Stimulated activated naive B cell treated with anti-CD40 and anti-IgM and Interleukin-4, amounts not matched to agents 10 μg/mL and 1 μg/mL and 100 μg/mL, for 72 hours (primary cell): ENCODE data around the gene FNDC3B.
A peak's percentile ranks its signal among the peaks of the same experiment; 100 is the strongest.

Experiments
- ATAC-seq, 2 donors: fragments of 150-1000 bp; cut with Tn5 transposase; replicated peaks; 2 replicates each; pipeline ENCODE4 v1.10.0; 2021; ENCODE audit warnings: moderate library complexity in 1 of 2
- DNase-seq: peaks from one replicate; pipeline ENCODE4 v3.0.0; 2021
- H3K27ac Mint-ChIP-seq: one replicate; pipeline ENCODE4 v1.8.0; 2022; ENCODE audit warnings: mild to moderate bottlenecking, mixed read lengths
- H3K27me3 Mint-ChIP-seq, 2 donors: one replicate each; pipeline ENCODE4 v1.8.0; 2022; ENCODE audit warnings: mixed read lengths in 2 of 2
- H3K36me3 Mint-ChIP-seq, 2 donors: one replicate each; pipeline ENCODE4 v1.8.0; 2022; ENCODE audit warnings: mixed read lengths in 2 of 2, mild to moderate bottlenecking in 1 of 2
- H3K4me1 Mint-ChIP-seq, 2 donors: one replicate each; pipeline ENCODE4 v1.8.0; 2022; ENCODE audit warnings: mixed read lengths in 2 of 2, mild to moderate bottlenecking in 1 of 2
- H3K4me3 Mint-ChIP-seq, 2 donors: one replicate each; pipeline ENCODE4 v1.8.0; 2022; ENCODE audit warnings: mild to moderate bottlenecking in 2 of 2, mixed read lengths in 2 of 2, moderate library complexity in 1 of 2
- H3K9me3 Mint-ChIP-seq, 2 donors: one replicate each; pipeline ENCODE4 v1.8.0; 2022; ENCODE audit warnings: mixed read lengths in 2 of 2, mild to moderate bottlenecking in 1 of 2

Gene FNDC3B

GRCh38 chr3:172143739-172144497 lies 104.5 kb downstream of the FNDC3B start:
- peaks cover 0 to 3% of the 10 kb centered on the region in 2 donors for H3K9me3 Mint-ChIP-seq
- peaks cover 0 to 9% of the 10 kb centered on the region in 2 donors for H3K36me3 Mint-ChIP-seq
- H3K4me3 Mint-ChIP-seq, result no peak overlapping the region
- H3K4me1 Mint-ChIP-seq, result peaks cover 44 to 75% of the 10 kb centered on the region in 2 donors
- H3K27me3 Mint-ChIP-seq, result peaks cover 0 to 8% of the 10 kb centered on the region in 2 donors
- peak overlapping the region; percentile 60 for H3K27ac Mint-ChIP-seq
- DNase-seq (no peak), ATAC-seq (no peak)

- DNase-seq, result no peak
- H3K4me1 Mint-ChIP-seq, result peaks cover 42 to 78% of the 10 kb centered on the region in 2 donors
- peaks cover 0 to 9% of the 10 kb centered on the region in 2 donors for H3K36me3 Mint-ChIP-seq
Observed at GRCh38 chr3:172144601-172145000, 105.2 kb downstream of the FNDC3B start.

GRCh38 chr3:172145031-172145686 lies 105.8 kb downstream of the FNDC3B start:
- H3K27me3 Mint-ChIP-seq, result peaks cover 0 to 6% of the 10 kb centered on the region in 2 donors
- H3K36me3 Mint-ChIP-seq, result peaks cover 0 to 9% of the 10 kb centered on the region in 2 donors
- H3K4me1 Mint-ChIP-seq, result peaks cover 42 to 78% of the 10 kb centered on the region in 2 donors
- peak overlapping the region; percentile 65 for H3K27ac Mint-ChIP-seq
- peak overlapping the region; percentile 66 for H3K4me3 Mint-ChIP-seq
- ATAC-seq (peak; percentile 69 to 71), DNase-seq (no peak)
- peaks cover 0 to 3% of the 10 kb centered on the region in 2 donors for H3K9me3 Mint-ChIP-seq

More at GRCh38 chr3:172144601-172145000, 105.2 kb downstream of the FNDC3B start:
- Mint-ChIP-seq H3K27me3 (peaks cover 0 to 6% of the 10 kb centered on the region in 2 donors), H3K27ac (no peak overlapping the region), H3K4me3 (no peak overlapping the region), H3K9me3 (peaks cover 0 to 3% of the 10 kb centered on the region in 2 donors)
- no peak for ATAC-seq

GRCh38 chr3:172146349-172146748 lies 107.0 kb downstream of the FNDC3B start:
- H3K36me3 Mint-ChIP-seq, result peaks cover 0 to 9% of the 10 kb centered on the region in 2 donors
- H3K9me3 Mint-ChIP-seq, result peaks cover 0 to 3% of the 10 kb centered on the region in 2 donors
- peaks cover 39 to 75% of the 10 kb centered on the region in 2 donors for H3K4me1 Mint-ChIP-seq
- no peak overlapping the region for H3K4me3 Mint-ChIP-seq
- DNase-seq, result no peak
- ATAC-seq, result no peak
- H3K27ac Mint-ChIP-seq, result no peak overlapping the region
- peaks cover 0 to 6% of the 10 kb centered on the region in 2 donors for H3K27me3 Mint-ChIP-seq

- H3K27me3 Mint-ChIP-seq, result peaks cover 0 to 9% of the 10 kb centered on the region in 2 donors
- H3K27ac Mint-ChIP-seq, result peak overlapping the region; percentile 26
- H3K9me3 Mint-ChIP-seq, result peaks cover 0 to 3% of the 10 kb centered on the region in 2 donors
- no peak for ATAC-seq
- no peak for DNase-seq
- H3K4me1 Mint-ChIP-seq, result peaks cover 36 to 69% of the 10 kb centered on the region in 2 donors
- H3K36me3 Mint-ChIP-seq, result peaks cover 1 to 11% of the 10 kb centered on the region in 2 donors
- no peak overlapping the region for H3K4me3 Mint-ChIP-seq
Observed at GRCh38 chr3:172147113-172147818, 107.9 kb downstream of the FNDC3B start.

- H3K36me3 Mint-ChIP-seq, result peaks cover 3 to 17% of the 10 kb centered on the region in 2 donors
- H3K27ac Mint-ChIP-seq, result no peak overlapping the region
- ATAC-seq, result no peak
- H3K9me3 Mint-ChIP-seq, result peaks cover 0 to 3% of the 10 kb centered on the region in 2 donors
- peaks cover 39 to 68% of the 10 kb centered on the region in 2 donors for H3K4me1 Mint-ChIP-seq
- no peak overlapping the region for H3K4me3 Mint-ChIP-seq
- H3K27me3 Mint-ChIP-seq, result peaks cover 5 to 18% of the 10 kb centered on the region in 2 donors
- DNase-seq, result no peak
Observed at GRCh38 chr3:172148241-172148640, 108.9 kb downstream of the FNDC3B start.

GRCh38 chr3:172148702-172149565 lies 109.6 kb downstream of the FNDC3B start:
- H3K9me3 Mint-ChIP-seq, result peaks cover 0 to 3% of the 10 kb centered on the region in 2 donors
- H3K4me1 Mint-ChIP-seq, result peaks cover 39 to 65% of the 10 kb centered on the region in 2 donors
- no peak overlapping the region for H3K27ac Mint-ChIP-seq
- peaks cover 8 to 21% of the 10 kb centered on the region in 2 donors for H3K27me3 Mint-ChIP-seq
- DNase-seq (no peak), ATAC-seq (no peak)
- H3K4me3 Mint-ChIP-seq, result no peak overlapping the region
- H3K36me3 Mint-ChIP-seq, result peaks cover 3 to 15% of the 10 kb centered on the region in 2 donors

GRCh38 chr3:172150268-172150667 lies 110.9 kb downstream of the FNDC3B start:
- Mint-ChIP-seq H3K9me3 (peaks cover 0 to 3% of the 10 kb centered on the region in 2 donors), H3K4me1 (peaks cover 34 to 61% of the 10 kb centered on the region in 2 donors), H3K27me3 (peaks cover 8 to 21% of the 10 kb centered on the region in 2 donors), H3K36me3 (peaks cover 3 to 13% of the 10 kb centered on the region in 2 donors), H3K27ac (no peak overlapping the region), H3K4me3 (no peak overlapping the region)
- DNase-seq (no peak), ATAC-seq (no peak)

GRCh38 chr3:172150913-172151650 lies 111.7 kb downstream of the FNDC3B start:
- peaks cover 31 to 53% of the 10 kb centered on the region in 2 donors for H3K4me1 Mint-ChIP-seq
- H3K9me3 Mint-ChIP-seq, result peaks cover 0 to 3% of the 10 kb centered on the region in 2 donors
- ATAC-seq (no peak), DNase-seq (no peak)
- H3K27ac Mint-ChIP-seq, result no peak overlapping the region
- peaks cover 8 to 21% of the 10 kb centered on the region in 2 donors for H3K27me3 Mint-ChIP-seq
- no peak overlapping the region for H3K4me3 Mint-ChIP-seq
- H3K36me3 Mint-ChIP-seq, result peaks cover 3 to 13% of the 10 kb centered on the region in 2 donors

- H3K4me3 Mint-ChIP-seq, result no peak overlapping the region
- H3K4me1 Mint-ChIP-seq, result peaks cover 26 to 45% of the 10 kb centered on the region in 2 donors
- H3K9me3 Mint-ChIP-seq, result peaks cover 0 to under 1% of the 10 kb centered on the region in 2 donors
- ATAC-seq (no peak), DNase-seq (no peak)
- H3K27ac Mint-ChIP-seq, result no peak overlapping the region
- H3K27me3 Mint-ChIP-seq, result peaks cover 8 to 17% of the 10 kb centered on the region in 2 donors
- peaks cover 3 to 9% of the 10 kb centered on the region in 2 donors for H3K36me3 Mint-ChIP-seq
Observed at GRCh38 chr3:172151651-172152649, 112.6 kb downstream of the FNDC3B start.

- DNase-seq (no peak), ATAC-seq (no peak)
- peaks cover 8 to 14% of the 10 kb centered on the region in 2 donors for H3K27me3 Mint-ChIP-seq
- no peaks in the 10 kb centered on the region for H3K9me3 Mint-ChIP-seq
- peak overlapping the region in 1 of 2 donors; percentile 5 for H3K4me3 Mint-ChIP-seq
- H3K27ac Mint-ChIP-seq, result no peak overlapping the region
- H3K4me1 Mint-ChIP-seq, result peaks cover 21 to 37% of the 10 kb centered on the region in 2 donors
- H3K36me3 Mint-ChIP-seq, result peaks cover 3 to 8% of the 10 kb centered on the region in 2 donors
Observed at GRCh38 chr3:172152874-172153273, 113.5 kb downstream of the FNDC3B start.

GRCh38 chr3:172153335-172153861 lies 114.0 kb downstream of the FNDC3B start:
- no peak overlapping the region for H3K4me3 Mint-ChIP-seq
- no peaks in the 10 kb centered on the region for H3K9me3 Mint-ChIP-seq
- peak; percentile 72 to 81 for ATAC-seq
- DNase-seq, result no peak
- H3K36me3 Mint-ChIP-seq, result peaks cover 3 to 11% of the 10 kb centered on the region in 2 donors
- H3K4me1 Mint-ChIP-seq, result peaks cover 19 to 34% of the 10 kb centered on the region in 2 donors
- peak overlapping the region; percentile 0 for H3K27ac Mint-ChIP-seq
- H3K27me3 Mint-ChIP-seq, result peaks cover 8 to 17% of the 10 kb centered on the region in 2 donors
